HG03558 (cell line): ENCODE measurements around the gene CACNA1B.
"Not testable (repeated sequence)": the region's sequence is repeated elsewhere in the genome, so short reads cannot be mapped to it uniquely, and the experiment has no call there.

Experiments
- ATAC-seq: cut with Tn5 transposase; IDR thresholded peaks from one replicate; pipeline ENCODE4 v1.9.1; 2021; ENCODE audit warnings: moderate number of reproducible peaks; ENCODE audit not compliant: unreplicated experiment; ENCODE audit errors: extremely low read depth

CACNA1B gene

DNA sequence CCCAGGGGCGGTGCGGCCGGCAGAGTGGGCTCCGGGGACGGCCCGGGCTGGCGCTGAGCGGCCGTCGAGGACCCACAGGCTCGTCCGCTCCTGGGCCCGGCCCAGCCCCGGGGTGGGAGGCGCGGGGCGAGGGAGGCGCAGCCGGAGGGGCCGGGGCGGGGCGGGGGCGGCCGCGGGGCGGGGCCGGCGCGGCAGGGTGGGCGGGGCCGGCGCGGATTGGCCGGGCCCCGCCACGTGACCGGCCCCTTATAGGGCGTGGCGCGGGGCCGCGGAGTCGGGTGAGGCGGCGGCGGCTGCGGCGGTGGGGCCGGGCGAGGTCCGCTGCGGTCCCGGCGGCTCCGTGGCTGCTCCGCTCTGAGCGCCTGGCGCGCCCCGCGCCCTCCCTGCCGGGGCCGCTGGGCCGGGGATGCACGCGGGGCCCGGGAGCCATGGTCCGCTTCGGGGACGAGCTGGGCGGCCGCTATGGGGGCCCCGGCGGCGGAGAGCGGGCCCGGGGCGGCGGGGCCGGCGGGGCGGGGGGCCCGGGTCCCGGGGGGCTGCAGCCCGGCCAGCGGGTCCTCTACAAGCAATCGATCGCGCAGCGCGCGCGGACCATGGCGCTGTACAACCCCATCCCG is at the start of gene CACNA1B:
CACNA1B (plus strand) TSS at position 277 of the 617 bp plus-strand sequence; CDS start at position 429, 152 bp downstream.
- not testable (repeated sequence) for ATAC-seq

DNA sequence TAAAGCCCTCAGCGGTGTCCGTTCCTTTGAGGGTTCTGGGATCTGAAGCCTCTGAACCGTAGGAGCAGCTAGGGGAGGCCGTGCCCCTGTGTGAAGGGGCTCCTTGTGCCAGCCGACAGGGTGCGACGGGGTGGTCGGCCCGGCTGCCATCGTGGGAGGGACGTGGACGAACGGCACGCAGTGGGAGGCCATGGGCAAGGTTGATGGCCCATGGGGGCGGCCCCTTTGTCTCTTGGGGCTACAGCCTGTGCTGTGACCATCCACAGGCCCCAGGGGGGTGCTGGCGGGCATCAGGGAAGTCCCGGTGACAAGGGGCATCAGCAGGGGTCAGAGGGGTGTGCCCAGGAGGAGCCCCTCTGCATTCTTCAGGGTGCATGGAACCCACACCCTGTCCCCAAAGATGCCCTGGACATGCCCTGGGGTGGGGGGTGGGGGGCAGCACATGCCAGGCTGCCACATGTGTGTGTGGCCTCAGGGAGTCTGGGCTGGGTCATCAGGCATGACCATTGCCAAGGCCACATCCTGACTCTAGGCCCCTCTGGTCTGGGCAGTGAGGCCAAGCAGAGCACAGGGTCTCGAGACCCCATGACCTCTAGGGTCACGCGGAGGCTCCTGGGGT is 49.6 kb upstream of the CACNA1B start:
- ATAC-seq = no peak

- ATAC-seq = no peak
Observed at GRCh38 chr9:137828527-137829259, 48.9 kb upstream of the CACNA1B start.

DNA sequence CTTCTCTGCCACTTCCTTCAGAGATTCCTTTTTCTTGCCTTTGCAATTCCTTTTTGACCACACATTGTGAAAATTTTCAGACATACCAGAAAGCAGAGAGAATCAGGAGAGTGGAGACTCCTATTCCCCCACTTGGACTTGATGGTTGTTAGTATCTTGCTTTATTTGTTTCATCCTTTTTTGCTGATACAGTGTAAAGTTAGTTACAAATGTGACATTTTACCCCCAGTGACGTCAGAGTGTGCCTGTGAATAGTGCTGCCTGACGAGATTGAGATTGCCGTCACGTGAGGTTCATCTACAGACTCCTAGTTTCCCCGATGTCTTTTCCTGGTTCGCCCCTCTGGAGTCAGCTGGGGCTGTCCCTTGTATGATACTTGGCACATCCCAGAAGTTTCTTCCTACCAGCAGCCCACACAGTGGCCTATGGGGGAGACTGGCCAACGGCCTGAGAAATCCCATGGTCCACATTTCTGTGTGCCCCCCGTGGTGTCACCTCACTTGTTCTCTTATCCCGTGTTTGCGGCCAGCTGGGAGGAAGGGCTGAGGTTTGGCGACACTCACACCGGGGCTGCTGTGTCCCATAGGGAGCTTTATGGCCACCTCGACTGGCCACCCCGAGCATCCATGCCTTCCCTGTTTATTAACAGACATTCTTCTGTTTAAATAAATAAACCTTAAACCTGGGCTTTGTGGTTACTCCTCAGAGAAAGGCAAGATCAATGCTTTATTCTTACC is 48.2 kb upstream of the CACNA1B start:
- ATAC-seq = no peak

DNA sequence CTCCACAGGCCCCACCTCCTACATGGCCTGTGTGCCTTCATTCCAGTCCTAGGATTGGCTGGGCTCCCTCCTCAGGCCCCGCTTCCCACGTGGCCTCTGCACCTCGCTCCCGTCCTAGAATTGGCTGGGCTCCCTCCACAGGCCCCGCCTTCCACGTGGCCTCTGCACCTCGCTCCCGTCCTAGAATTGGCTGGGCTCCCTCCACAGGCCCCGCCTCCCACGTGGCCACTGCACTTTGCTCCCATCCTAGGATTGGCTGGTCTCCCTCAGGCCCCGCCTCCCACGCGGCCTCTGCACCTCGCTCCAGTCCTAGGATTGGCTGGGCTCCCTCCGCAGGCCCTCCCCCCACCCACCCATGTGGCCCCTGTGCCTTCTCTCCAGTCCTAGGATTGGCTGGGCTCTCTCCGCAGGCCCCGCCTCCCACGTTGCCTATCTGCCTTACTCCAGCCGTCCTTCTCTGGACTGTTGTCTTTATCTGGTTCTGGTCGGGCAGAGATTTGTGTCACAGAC is 45.3 kb upstream of the CACNA1B start:
- ATAC-seq = no peak

GRCh38 chr9:137832830-137833590 is 44.6 kb upstream of the CACNA1B start:
- ATAC-seq = no peak

DNA sequence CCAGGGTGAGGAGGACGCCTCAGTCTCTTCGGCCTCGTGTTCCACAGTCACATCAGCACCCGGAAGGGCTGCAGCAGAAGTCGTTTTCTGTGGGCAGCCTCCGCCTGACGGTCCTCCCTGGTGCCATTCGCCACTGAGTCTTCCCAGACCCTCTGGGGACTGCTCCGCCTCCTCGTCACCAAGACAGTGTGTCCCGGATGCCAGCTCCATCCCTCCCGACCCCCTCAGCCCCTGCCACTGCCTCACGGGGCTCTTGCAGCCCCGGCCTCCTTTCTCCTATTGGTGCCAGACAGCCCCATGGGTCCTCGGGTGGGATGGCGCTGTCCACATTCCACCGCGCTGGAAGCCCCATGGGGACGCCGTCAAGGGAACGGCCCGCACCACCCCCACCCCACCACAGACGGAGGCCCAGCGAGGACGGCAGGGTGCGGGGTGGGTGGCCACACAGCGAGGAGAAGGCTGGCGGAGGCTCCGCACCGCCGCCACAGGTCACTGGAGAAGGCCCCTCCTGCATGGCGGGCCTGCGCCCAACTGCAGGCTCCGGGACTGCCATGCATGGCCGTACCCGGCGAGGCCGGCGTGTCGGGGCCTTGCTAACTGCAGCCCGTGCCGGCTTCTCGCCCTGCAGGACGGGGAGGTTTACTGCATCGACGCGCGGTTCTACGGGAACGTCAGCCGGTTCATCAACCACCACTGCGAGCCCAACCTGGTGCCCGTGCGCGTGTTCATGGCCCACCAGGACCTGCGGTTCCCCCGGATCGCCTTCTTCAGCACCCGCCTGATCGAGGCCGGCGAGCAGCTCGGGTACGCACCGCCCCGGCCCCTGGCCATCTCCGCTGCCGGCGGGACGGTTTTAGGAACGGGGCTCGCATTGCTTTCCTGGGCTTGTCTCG is 43.6 kb upstream of the CACNA1B start:
- no peak for ATAC-seq

DNA sequence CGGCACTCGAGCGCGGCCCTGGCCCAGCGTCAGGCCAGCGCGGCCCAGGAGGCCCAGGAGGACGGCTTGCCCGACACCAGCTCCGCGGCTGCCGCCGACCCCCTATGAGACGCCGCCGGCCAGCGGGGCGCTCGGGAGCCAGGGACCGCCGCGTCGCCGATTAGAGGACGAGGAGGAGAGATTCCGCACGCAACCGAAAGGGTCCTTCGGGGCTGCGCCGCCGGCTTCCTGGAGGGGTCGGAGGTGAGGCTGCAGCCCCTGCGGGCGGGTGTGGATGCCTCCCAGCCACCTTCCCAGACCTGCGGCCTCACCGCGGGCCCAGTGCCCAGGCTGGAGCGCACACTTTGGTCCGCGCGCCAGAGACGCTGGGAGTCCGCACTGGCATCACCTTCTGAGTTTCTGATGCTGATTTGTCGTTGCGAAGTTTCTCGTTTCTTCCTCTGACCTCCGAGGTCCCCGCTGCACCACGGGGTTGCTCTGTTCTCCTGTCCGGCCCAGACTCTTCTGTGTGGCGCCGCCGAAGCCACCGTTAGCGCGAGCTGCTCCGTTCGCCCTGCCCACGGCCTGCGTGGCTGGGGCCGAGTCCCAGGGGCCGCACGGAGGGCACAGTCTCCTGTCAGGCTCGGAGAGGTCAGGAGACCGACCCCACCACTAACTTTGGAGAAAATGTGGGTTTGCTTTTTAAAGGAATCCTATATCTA is 42.6 kb upstream of the CACNA1B start:
- no peak for ATAC-seq

GRCh38 chr9:137836151-137836830 is 41.3 kb upstream of the CACNA1B start:
- ATAC-seq = no peak

- ATAC-seq = no peak
Observed at GRCh38 chr9:137836831-137837241, 40.7 kb upstream of the CACNA1B start.

DNA sequence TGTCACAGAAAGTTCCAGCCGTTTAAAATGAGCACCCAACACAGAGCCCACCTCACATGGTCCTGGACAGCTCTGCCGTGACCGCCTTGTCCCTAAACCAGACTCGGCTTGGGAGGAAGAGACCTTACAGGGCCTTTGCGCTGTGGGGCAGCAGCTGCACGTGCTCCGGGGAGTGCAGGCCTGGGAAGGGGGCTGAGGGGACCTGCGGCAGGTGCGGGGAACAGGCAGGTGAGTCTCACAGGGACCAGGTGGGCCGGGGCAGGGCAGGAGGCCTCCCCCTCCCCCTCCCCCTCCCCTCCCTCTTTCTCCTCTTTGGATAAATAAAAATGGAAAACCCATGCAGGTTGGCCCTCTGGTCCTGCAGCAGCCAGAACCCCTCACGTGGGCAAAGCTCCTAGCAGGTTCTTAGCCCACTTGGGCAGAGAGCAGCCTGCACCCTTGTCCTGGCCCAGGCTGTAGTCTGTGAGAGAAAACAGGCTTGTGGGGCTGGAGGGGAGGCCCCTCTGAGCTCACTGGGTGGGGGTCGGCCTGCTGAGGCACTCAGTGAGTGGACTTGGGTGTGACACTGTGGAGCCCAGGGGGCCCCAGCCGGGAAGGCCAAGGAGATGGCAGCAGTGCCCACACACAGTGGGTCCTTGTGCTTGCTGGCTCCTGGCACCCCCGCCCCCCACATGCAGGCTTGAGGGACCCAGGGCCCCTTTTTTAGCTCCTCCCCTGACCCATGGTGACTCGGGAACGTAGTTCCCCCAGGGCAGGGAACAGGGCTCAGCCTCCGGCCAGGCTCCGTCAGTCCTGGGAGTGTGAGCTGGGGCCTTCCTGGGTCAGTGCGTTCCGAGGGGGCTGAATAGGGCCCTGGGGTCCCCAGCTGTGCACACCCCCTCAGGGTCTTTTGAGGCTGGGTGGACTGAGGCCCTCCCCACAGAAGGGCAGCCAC is 40.0 kb upstream of the CACNA1B start:
- ATAC-seq = no peak

GRCh38 chr9:137838576-137838975 is 39.0 kb upstream of the CACNA1B start:
- no peak for ATAC-seq

- ATAC-seq = no peak
Observed at GRCh38 chr9:137843355-137843754, 34.2 kb upstream of the CACNA1B start.

GRCh38 chr9:137851516-137852267 is 25.9 kb upstream of the CACNA1B start:
- no peak for ATAC-seq

DNA sequence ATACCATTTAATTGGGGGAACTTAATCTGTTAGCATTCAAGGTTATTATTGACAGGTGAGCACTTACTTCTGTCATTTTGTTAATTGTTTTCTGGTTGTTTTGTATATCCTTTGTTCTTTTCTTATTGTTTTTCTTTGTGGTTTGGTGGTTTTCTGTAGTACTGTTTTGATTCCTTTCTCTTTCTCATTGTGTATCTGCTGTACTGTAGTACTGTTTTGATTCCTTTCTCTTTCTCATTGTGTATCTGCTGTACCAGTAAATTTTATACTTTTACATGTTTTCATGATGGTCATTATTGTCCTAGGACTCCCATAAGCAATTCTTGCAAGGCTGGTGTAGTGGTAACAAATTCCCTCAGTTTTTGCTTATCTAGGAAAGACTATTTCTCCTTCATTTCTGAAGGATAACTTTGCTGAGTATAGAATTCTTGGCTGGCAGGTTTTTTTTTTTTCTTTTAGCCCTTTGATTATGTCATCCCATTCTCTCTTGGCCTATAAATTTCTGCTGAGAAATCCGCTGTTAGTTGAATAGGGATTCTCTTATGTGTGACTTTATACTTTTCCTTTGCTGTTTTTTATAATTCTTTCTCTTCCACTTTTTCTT is 24.1 kb upstream of the CACNA1B start:
- ATAC-seq = no peak

- no peak for ATAC-seq
Observed at GRCh38 chr9:137860361-137860760, 17.2 kb upstream of the CACNA1B start.
